ENCODE results near the gene ZDHHC19.

DNA sequence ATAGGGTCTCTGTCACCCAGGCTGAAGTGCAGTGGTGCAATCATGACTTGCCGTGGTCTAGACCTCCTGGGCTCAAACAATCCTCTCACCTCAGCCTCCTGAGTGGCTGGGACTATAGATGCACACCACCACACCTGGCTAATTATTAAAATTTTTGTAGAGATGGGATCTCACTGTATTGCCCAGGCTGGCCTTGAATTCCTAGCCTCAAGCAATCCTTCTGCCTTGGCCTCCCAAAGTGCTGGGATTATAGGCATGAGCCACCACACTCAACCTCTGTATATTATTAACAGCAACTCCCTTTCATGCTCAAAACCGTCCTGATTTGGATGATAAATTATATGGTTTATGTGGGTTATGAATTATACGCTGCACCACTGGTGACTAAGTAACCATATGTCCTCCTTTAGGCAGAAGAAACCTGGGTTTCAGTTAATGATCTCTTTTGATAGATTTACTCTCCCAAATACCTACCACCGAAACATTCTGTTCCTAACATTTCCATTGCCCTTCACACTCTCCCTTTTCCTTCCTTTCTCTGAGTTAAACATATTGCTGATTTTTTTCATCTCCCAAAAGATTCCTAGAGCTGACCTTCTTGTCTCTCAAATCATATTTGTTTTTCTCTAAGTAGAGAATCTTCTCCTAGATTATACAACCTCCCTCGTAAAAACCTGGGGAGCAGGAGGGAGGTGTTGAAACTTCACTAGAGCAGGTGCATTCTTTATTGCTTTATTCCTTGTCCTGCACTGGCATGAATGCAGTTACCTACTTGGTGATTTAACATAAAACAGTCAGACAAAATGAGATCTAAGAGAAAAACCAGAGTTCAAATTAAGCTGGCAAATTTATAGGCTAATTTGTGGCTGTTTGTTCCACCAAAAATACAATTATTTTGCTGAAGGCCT is 43.4 kb upstream of the ZDHHC19 start:
- TF ChIP-seq, protein P1, sequence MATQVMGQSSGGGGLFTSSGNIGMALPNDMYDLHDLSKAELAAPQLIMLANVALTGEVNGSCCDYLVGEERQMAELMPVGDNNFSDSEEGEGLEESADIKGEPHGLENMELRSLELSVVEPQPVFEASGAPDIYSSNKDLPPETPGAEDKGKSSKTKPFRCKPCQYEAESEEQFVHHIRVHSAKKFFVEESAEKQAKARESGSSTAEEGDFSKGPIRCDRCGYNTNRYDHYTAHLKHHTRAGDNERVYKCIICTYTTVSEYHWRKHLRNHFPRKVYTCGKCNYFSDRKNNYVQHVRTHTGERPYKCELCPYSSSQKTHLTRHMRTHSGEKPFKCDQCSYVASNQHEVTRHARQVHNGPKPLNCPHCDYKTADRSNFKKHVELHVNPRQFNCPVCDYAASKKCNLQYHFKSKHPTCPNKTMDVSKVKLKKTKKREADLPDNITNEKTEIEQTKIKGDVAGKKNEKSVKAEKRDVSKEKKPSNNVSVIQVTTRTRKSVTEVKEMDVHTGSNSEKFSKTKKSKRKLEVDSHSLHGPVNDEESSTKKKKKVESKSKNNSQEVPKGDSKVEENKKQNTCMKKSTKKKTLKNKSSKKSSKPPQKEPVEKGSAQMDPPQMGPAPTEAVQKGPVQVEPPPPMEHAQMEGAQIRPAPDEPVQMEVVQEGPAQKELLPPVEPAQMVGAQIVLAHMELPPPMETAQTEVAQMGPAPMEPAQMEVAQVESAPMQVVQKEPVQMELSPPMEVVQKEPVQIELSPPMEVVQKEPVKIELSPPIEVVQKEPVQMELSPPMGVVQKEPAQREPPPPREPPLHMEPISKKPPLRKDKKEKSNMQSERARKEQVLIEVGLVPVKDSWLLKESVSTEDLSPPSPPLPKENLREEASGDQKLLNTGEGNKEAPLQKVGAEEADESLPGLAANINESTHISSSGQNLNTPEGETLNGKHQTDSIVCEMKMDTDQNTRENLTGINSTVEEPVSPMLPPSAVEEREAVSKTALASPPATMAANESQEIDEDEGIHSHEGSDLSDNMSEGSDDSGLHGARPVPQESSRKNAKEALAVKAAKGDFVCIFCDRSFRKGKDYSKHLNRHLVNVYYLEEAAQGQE (IDR thresholded peaks at IDR 0.05; ENCODE audit: unreplicated experiment), result no peak
- TF ChIP-seq CTCF (conservative IDR thresholded peaks at IDR 0.05; ENCODE audit: low read depth in 2 of 2) (no peak), CREB1 (CRISPR knock-in tag; IDR thresholded peaks at IDR 0.05; ENCODE audit: low read depth) (no peak), EZH2 (IDR thresholded peaks at IDR 0.05; ENCODE audit: low read depth, unreplicated experiment) (no peak), POLR2AphosphoS5 (IDR thresholded peaks at IDR 0.05; ENCODE audit: low read depth) (no peak), EZH2phosphoT487 (IDR thresholded peaks at IDR 0.05; ENCODE audit: unreplicated experiment) (no peak), ETS1 (IDR thresholded peaks at IDR 0.05) (no peak), ZNF114 (CRISPR knock-in tag; IDR thresholded peaks at IDR 0.05) (no peak)
- TF ChIP-seq, protein P2, sequence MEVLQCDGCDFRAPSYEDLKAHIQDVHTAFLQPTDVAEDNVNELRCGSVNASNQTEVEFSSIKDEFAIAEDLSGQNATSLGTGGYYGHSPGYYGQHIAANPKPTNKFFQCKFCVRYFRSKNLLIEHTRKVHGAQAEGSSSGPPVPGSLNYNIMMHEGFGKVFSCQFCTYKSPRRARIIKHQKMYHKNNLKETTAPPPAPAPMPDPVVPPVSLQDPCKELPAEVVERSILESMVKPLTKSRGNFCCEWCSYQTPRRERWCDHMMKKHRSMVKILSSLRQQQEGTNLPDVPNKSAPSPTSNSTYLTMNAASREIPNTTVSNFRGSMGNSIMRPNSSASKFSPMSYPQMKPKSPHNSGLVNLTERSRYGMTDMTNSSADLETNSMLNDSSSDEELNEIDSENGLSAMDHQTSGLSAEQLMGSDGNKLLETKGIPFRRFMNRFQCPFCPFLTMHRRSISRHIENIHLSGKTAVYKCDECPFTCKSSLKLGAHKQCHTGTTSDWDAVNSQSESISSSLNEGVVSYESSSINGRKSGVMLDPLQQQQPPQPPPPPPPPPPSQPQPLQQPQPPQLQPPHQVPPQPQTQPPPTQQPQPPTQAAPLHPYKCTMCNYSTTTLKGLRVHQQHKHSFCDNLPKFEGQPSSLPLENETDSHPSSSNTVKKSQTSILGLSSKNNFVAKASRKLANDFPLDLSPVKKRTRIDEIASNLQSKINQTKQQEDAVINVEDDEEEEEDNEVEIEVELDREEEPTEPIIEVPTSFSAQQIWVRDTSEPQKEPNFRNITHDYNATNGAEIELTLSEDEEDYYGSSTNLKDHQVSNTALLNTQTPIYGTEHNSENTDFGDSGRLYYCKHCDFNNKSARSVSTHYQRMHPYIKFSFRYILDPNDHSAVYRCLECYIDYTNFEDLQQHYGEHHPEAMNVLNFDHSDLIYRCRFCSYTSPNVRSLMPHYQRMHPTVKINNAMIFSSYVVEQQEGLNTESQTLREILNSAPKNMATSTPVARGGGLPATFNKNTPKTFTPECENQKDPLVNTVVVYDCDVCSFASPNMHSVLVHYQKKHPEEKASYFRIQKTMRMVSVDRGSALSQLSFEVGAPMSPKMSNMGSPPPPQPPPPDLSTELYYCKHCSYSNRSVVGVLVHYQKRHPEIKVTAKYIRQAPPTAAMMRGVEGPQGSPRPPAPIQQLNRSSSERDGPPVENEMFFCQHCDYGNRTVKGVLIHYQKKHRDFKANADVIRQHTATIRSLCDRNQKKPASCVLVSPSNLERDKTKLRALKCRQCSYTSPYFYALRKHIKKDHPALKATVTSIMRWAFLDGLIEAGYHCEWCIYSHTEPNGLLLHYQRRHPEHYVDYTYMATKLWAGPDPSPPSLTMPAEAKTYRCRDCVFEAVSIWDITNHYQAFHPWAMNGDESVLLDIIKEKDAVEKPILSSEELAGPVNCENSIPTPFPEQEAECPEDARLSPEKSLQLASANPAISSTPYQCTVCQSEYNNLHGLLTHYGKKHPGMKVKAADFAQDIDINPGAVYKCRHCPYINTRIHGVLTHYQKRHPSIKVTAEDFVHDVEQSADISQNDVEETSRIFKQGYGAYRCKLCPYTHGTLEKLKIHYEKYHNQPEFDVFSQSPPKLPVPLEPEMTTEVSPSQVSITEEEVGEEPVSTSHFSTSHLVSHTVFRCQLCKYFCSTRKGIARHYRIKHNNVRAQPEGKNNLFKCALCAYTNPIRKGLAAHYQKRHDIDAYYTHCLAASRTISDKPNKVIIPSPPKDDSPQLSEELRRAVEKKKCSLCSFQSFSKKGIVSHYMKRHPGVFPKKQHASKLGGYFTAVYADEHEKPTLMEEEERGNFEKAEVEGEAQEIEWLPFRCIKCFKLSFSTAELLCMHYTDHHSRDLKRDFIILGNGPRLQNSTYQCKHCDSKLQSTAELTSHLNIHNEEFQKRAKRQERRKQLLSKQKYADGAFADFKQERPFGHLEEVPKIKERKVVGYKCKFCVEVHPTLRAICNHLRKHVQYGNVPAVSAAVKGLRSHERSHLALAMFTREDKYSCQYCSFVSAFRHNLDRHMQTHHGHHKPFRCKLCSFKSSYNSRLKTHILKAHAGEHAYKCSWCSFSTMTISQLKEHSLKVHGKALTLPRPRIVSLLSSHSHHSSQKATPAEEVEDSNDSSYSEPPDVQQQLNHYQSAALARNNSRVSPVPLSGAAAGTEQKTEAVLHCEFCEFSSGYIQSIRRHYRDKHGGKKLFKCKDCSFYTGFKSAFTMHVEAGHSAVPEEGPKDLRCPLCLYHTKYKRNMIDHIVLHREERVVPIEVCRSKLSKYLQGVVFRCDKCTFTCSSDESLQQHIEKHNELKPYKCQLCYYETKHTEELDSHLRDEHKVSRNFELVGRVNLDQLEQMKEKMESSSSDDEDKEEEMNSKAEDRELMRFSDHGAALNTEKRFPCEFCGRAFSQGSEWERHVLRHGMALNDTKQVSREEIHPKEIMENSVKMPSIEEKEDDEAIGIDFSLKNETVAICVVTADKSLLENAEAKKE (CRISPR knock-in tag; IDR thresholded peaks at IDR 0.05), result no peak
